GM12878 (cell line): ENCODE measurements around the gene TMEM161A.

ENCODE experiments used
- EP300 ChIP-seq, 2 experiments: fragments of 150-350 bp in 1 of 2; IDR thresholded peaks; 2 replicates each; pipeline ENCODE4 v1.6.1; 2011 to 2012; ENCODE audit warnings: low read depth in 2 of 2, low read length in 2 of 2, borderline replicate concordance in 1 of 2, improper control_type of control experiment in 1 of 2, inconsistent platforms in 1 of 2; ENCODE audit not compliant: control insufficient read depth in 1 of 2
- ETV6 ChIP-seq, 2 experiments: fragments of 450-650 bp in 1 of 2; IDR thresholded peaks in 1 of 2; conservative IDR thresholded peaks in 1 of 2; 2 replicates each; pipeline ENCODE4 v1.6.1; 2014; ENCODE audit warnings: antibody characterized with exemption in 1 of 2, borderline replicate concordance in 1 of 2, low read depth in 1 of 2, mild to moderate bottlenecking in 1 of 2, moderate library complexity in 1 of 2
- EZH2 ChIP-seq: IDR thresholded peaks from 2 replicates; pipeline ENCODE4 v1.6.1; 2012; ENCODE audit warnings: low read depth, mild to moderate bottlenecking, control low read depth, inconsistent platforms, low read length, borderline replicate concordance; ENCODE audit not compliant: control insufficient read depth
- KDM1A ChIP-seq: fragments of 200-600 bp; sonication (generic); IDR thresholded peaks from 2 replicates; pipeline ENCODE4 v1.6.1; 2016; ENCODE audit warnings: borderline replicate concordance
- MAX ChIP-seq: IDR thresholded peaks from 2 replicates; pipeline ENCODE4 v1.6.1; 2012; ENCODE audit warnings: low read depth, low read length, improper control_type of control experiment
- POLR2A ChIP-seq: IDR thresholded peaks from 2 replicates; pipeline ENCODE4 v1.6.1; 2011; ENCODE audit warnings: low read depth, mild to moderate bottlenecking, low read length
- RCOR1 ChIP-seq: conservative IDR thresholded peaks from 2 replicates; pipeline ENCODE4 v1.6.1; 2012; ENCODE audit warnings: low read depth, low read length, improper control_type of control experiment
- SP1 ChIP-seq: IDR thresholded peaks from one replicate; pipeline ENCODE4 v1.6.1; 2011; ENCODE audit warnings: low read depth, low read length
- YY1 ChIP-seq: IDR thresholded peaks from 2 replicates; pipeline ENCODE4 v1.6.1; 2011; ENCODE audit warnings: low read depth, mild to moderate bottlenecking, low read length
- ZNF622 ChIP-seq: fragments of 450-650 bp; IDR thresholded peaks from 2 replicates; pipeline ENCODE4 v1.6.1; 2017; ENCODE audit warnings: mild to moderate bottlenecking, inconsistent platforms
- TF ChIP-seq, protein P1 (sequence below), 3 experiments: IDR thresholded peaks in 2 of 3; conservative IDR thresholded peaks in 1 of 3; 2 replicates each; pipeline ENCODE4 v1.5.1; 2011; ENCODE audit warnings: low read depth in 3 of 3, low read length in 3 of 3, mild to moderate bottlenecking in 3 of 3, control low read depth in 2 of 3, moderate library complexity in 2 of 3, inconsistent platforms in 1 of 3, mixed read lengths in 1 of 3; ENCODE audit not compliant: control insufficient read depth in 2 of 3, insufficient read depth in 1 of 3; ENCODE audit errors: extremely low read depth in 1 of 3

- TF ChIP-seq, protein P1, sequence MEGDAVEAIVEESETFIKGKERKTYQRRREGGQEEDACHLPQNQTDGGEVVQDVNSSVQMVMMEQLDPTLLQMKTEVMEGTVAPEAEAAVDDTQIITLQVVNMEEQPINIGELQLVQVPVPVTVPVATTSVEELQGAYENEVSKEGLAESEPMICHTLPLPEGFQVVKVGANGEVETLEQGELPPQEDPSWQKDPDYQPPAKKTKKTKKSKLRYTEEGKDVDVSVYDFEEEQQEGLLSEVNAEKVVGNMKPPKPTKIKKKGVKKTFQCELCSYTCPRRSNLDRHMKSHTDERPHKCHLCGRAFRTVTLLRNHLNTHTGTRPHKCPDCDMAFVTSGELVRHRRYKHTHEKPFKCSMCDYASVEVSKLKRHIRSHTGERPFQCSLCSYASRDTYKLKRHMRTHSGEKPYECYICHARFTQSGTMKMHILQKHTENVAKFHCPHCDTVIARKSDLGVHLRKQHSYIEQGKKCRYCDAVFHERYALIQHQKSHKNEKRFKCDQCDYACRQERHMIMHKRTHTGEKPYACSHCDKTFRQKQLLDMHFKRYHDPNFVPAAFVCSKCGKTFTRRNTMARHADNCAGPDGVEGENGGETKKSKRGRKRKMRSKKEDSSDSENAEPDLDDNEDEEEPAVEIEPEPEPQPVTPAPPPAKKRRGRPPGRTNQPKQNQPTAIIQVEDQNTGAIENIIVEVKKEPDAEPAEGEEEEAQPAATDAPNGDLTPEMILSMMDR (IDR thresholded peaks at IDR 0.05 in 2 of 3, conservative IDR thresholded peaks at IDR 0.05 in 1 of 3; ENCODE audit: control insufficient read depth in 2 of 3, extremely low read depth in 1 of 3, insufficient read depth in 1 of 3, low read depth in 3 of 3, low read length in 3 of 3) = no peak
- TF ChIP-seq EP300 (IDR thresholded peaks at IDR 0.05; ENCODE audit: borderline replicate concordance in 1 of 2, control insufficient read depth in 1 of 2, low read depth in 2 of 2, low read length in 2 of 2) (no peak), EZH2 (no peak), ETV6 (conservative IDR thresholded peaks at IDR 0.05 in 1 of 2, IDR thresholded peaks at IDR 0.05 in 1 of 2; ENCODE audit: borderline replicate concordance in 1 of 2, low read depth in 1 of 2) (no peak), MAX (no peak), RCOR1 (no peak), YY1 (no peak), SP1 (no peak), POLR2A (no peak), ZNF622 (no peak), KDM1A (no peak)
These were observed 9.1 kb upstream of the TMEM161A start for GRCh38 chr19:19147344-19147743.
